Glutamatergic neuron (in vitro differentiated cells): ENCODE measurements around the gene RHOU. TPM values are rescaled to one million over a fixed set of nuclear protein-coding genes. Genes with fewer than 3 reads are reported as not detected.

Experiments used
- DNase-seq: peaks from one replicate; pipeline ENCODE4 v3.0.0; 2022
- H3K27ac Mint-ChIP-seq: one replicate; pipeline ENCODE4 v1.8.0; 2020; ENCODE audit warnings: mild to moderate bottlenecking, mixed read lengths, inconsistent platforms; ENCODE audit not compliant: unreplicated experiment
- H3K27me3 Mint-ChIP-seq: one replicate; pipeline ENCODE4 v1.8.0; 2020; ENCODE audit warnings: mild to moderate bottlenecking, moderate library complexity, mixed read lengths, inconsistent platforms; ENCODE audit not compliant: unreplicated experiment
- H3K36me3 Mint-ChIP-seq: one replicate; pipeline ENCODE4 v1.8.0; 2020; ENCODE audit warnings: mild to moderate bottlenecking, mixed read lengths, inconsistent platforms; ENCODE audit not compliant: unreplicated experiment
- H3K4me1 Mint-ChIP-seq: one replicate; pipeline ENCODE4 v1.8.0; 2020; ENCODE audit warnings: mild to moderate bottlenecking, low read depth, mixed read lengths, inconsistent platforms; ENCODE audit not compliant: unreplicated experiment
- H3K4me3 Mint-ChIP-seq: one replicate; pipeline ENCODE4 v1.8.0; 2020; ENCODE audit warnings: mild to moderate bottlenecking, mixed read lengths, inconsistent platforms; ENCODE audit not compliant: unreplicated experiment
- H3K9me3 Mint-ChIP-seq: one replicate; pipeline ENCODE4 v1.8.0; 2020; ENCODE audit warnings: mild to moderate bottlenecking, moderate library complexity, mixed read lengths, inconsistent platforms; ENCODE audit not compliant: unreplicated experiment
- CTCF ChIP-seq: fragments of 200-600 bp; sonication (generic); IDR thresholded peaks from one replicate; pipeline ENCODE4 v1.5.0; 2021; ENCODE audit not compliant: partially characterized antibody, unreplicated experiment
- total RNA-seq: library from RNA; stranded (reverse); fragmentation: NEBNext Ultra II Directional; extraction: Animal tissue kit (Norgen Biotek cat#: 25700); gene quantifications from one replicate; pipeline ENCODE4 v1.2.1, GENCODE V29; 2021; ENCODE audit not compliant: unreplicated experiment

The RHOU gene
- total RNA-seq, 1 donor from 2014 or later: 79.7 TPM

DNA sequence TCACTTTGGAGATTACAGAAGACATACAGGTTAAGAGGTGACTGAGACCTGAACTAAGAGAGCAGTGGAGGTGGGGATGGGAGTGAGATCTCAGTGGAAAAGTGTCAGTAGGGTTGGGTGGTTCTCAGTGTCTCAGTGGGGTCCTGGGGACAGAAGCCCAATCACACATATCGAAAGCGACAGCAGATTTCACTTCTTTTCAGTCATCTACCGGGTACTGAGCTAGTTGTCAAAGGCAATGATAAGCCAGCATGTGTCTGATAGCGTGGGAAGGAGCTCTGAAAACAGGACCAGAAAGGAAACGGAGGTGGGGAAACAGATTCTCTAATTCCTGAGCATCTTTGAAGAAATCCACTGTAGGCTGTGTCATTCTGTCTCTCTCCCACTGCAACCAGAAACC, 59.5 kb downstream of the RHOU start:
- H3K9me3 Mint-ChIP-seq: peaks cover 4% of the 10 kb centered on the region
- DNase-seq: no peak
- H3K27me3 Mint-ChIP-seq: peaks cover 7% of the 10 kb centered on the region
- H3K36me3 Mint-ChIP-seq: no peaks in the 10 kb centered on the region
- H3K27ac Mint-ChIP-seq: no peak overlapping the region
- peaks cover 8% of the 10 kb centered on the region for H3K4me1 Mint-ChIP-seq
- no peak for TF ChIP-seq CTCF
- no peak overlapping the region for H3K4me3 Mint-ChIP-seq

- peaks cover 7% of the 10 kb centered on the region for H3K4me1 Mint-ChIP-seq
- no peak overlapping the region for H3K27ac Mint-ChIP-seq
- H3K4me3 Mint-ChIP-seq: no peak overlapping the region
- H3K36me3 Mint-ChIP-seq: no peaks in the 10 kb centered on the region
- peaks cover 7% of the 10 kb centered on the region for H3K27me3 Mint-ChIP-seq
- H3K9me3 Mint-ChIP-seq: peaks cover 4% of the 10 kb centered on the region
- no peak for DNase-seq
- TF ChIP-seq CTCF: no peak
These were observed 60.3 kb downstream of the RHOU start for GRCh38 chr1:228795596-228795995.

Other genes starting within 250 kb of the RHOU start
- gene RNF187, start 248.1 kb upstream of the RHOU start, total RNA-seq: 201 TPM